Endodermal cell (in vitro differentiated cells): Measurements from ENCODE around the gene TTC22. TPM values are rescaled to one million over a fixed set of nuclear protein-coding genes. Genes with fewer than 3 reads are reported as not detected.

ENCODE experiments used
- DNase-seq: peaks from one replicate; pipeline ENCODE4 v3.0.0-alpha.2; 2017
- H3K27ac ChIP-seq: 2 replicates; pipeline ENCODE4 v1.5.1; 2013; ENCODE audit warnings: mild to moderate bottlenecking, low read depth, low read length, moderate library complexity
- H3K27me3 ChIP-seq: 2 replicates; pipeline ENCODE4 v1.6.1; 2013; ENCODE audit warnings: mild to moderate bottlenecking, low read length, moderate library complexity; ENCODE audit not compliant: insufficient read depth, control insufficient read depth, poor library complexity, severe bottlenecking
- H3K36me3 ChIP-seq: 2 replicates; pipeline ENCODE4 v1.7.0; 2013; ENCODE audit warnings: mild to moderate bottlenecking, low read length, moderate library complexity; ENCODE audit not compliant: control insufficient read depth, insufficient read depth
- H3K4me1 ChIP-seq: one replicate; pipeline ENCODE4 v1.7.0; 2013; ENCODE audit warnings: low read length; ENCODE audit not compliant: control insufficient read depth, insufficient read depth
- H3K4me3 ChIP-seq: 2 replicates; pipeline ENCODE4 v1.5.1; 2013; ENCODE audit warnings: mild to moderate bottlenecking, low read length, moderate library complexity
- H3K9ac ChIP-seq: 2 replicates; pipeline ENCODE4 v1.6.1; 2013; ENCODE audit warnings: mild to moderate bottlenecking, low read length, moderate library complexity; ENCODE audit not compliant: poor library complexity, severe bottlenecking; ENCODE audit errors: extremely low read depth
- H3K9me3 ChIP-seq: 2 replicates; pipeline ENCODE4 v1.6.1; 2013; ENCODE audit warnings: mild to moderate bottlenecking, low read length, moderate library complexity; ENCODE audit not compliant: control insufficient read depth
- H3K27ac Mint-ChIP-seq: 2 replicates; pipeline ENCODE4 v1.8.0; 2020; ENCODE audit warnings: mixed read lengths
- H3K27me3 Mint-ChIP-seq: 2 replicates; pipeline ENCODE4 v1.8.0; 2021; ENCODE audit warnings: mild to moderate bottlenecking, mixed read lengths; ENCODE audit not compliant: insufficient read depth
- H3K36me3 Mint-ChIP-seq: 2 replicates; pipeline ENCODE4 v1.8.0; 2020; ENCODE audit warnings: low read depth, mixed read lengths
- H3K4me1 Mint-ChIP-seq: 2 replicates; pipeline ENCODE4 v1.8.0; 2020; ENCODE audit warnings: mixed read lengths
- H3K4me3 Mint-ChIP-seq: 2 replicates; pipeline ENCODE4 v1.8.0; 2020; ENCODE audit warnings: mild to moderate bottlenecking, moderate library complexity, mixed read lengths
- H3K9me3 Mint-ChIP-seq: 2 replicates; pipeline ENCODE4 v1.8.0; 2020; ENCODE audit warnings: mild to moderate bottlenecking, mixed read lengths
- WGBS, 2 experiments: methylation state at CpG; one replicate each; pipeline versions ENCODE4 v1.1.5 to v1.1.7; 2013; ENCODE audit warnings: missing lambda C conversion rate in 2 of 2, mixed read lengths in 1 of 2; ENCODE audit not compliant: insufficient coverage in 1 of 2, insufficient read length in 1 of 2; 5-methylcytosine and 5-hydroxymethylcytosine counted together
- total RNA-seq, 2 donors: library from RNA; stranded (reverse); fragmentation: NEBNext Ultra II Directional in 1 of 2; extraction: Animal tissue kit (Norgen Biotek cat#: 25700) in 1 of 2; gene quantifications; 2 replicates in 1 of 2; 3 replicates in 1 of 2; pipeline ENCODE4 v1.2.1, GENCODE V29; 2021
- TF ChIP-seq, protein P1 (sequence below): fragments of 200-600 bp; sonication (generic); conservative IDR thresholded peaks from 2 replicates; pipeline ENCODE4 v1.5.0; 2021; ENCODE audit warnings: antibody characterized with exemption, mild to moderate bottlenecking

Gene TTC22
- total RNA-seq, 2 donors from 2014 or later, result 0.44 to 0.53 TPM

DNA sequence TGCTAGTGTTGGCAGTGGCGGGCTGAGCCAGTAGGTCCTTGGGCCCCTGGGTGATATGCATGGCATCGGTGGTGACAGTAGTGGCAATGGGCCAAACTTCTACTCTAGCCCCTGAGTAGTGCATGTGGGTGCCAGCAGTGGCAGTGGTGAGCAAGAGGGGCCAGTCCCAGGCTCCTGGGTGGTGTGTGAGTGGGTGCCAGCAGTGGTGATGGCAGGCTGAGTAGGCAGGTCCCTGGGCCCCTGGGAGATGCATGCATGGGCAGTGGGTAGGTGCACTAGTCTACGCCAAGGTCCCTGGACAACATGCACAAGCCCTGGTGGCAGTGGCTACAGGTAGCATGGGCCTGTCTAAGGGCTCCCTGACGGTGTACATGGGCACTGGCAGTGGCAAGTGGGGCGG lies 24.6 kb upstream of the TTC22 start:
- no peaks in the 10 kb centered on the region for H3K36me3 ChIP-seq
- H3K9me3 Mint-ChIP-seq, result peaks cover 21% of the 10 kb centered on the region
- no peaks in the 10 kb centered on the region for H3K36me3 Mint-ChIP-seq
- H3K9ac ChIP-seq, result no peak overlapping the region
- H3K4me3 ChIP-seq, result no peak overlapping the region
- no peaks in the 10 kb centered on the region for H3K4me1 Mint-ChIP-seq
- no peaks in the 10 kb centered on the region for H3K27me3 ChIP-seq
- DNase-seq, result no peak
- peaks cover 6% of the 10 kb centered on the region for H3K27me3 Mint-ChIP-seq
- WGBS, 2 experiments, result 83 to 92% methylated on average over 1 to 5 of the region's 5 CpGs
- no peak overlapping the region for H3K27ac Mint-ChIP-seq
- TF ChIP-seq, protein P1, sequence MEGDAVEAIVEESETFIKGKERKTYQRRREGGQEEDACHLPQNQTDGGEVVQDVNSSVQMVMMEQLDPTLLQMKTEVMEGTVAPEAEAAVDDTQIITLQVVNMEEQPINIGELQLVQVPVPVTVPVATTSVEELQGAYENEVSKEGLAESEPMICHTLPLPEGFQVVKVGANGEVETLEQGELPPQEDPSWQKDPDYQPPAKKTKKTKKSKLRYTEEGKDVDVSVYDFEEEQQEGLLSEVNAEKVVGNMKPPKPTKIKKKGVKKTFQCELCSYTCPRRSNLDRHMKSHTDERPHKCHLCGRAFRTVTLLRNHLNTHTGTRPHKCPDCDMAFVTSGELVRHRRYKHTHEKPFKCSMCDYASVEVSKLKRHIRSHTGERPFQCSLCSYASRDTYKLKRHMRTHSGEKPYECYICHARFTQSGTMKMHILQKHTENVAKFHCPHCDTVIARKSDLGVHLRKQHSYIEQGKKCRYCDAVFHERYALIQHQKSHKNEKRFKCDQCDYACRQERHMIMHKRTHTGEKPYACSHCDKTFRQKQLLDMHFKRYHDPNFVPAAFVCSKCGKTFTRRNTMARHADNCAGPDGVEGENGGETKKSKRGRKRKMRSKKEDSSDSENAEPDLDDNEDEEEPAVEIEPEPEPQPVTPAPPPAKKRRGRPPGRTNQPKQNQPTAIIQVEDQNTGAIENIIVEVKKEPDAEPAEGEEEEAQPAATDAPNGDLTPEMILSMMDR, result no peak
- H3K9me3 ChIP-seq, result peaks cover 10% of the 10 kb centered on the region
- H3K27ac ChIP-seq, result no peak overlapping the region
- H3K4me1 ChIP-seq, result no peaks in the 10 kb centered on the region
- no peak overlapping the region for H3K4me3 Mint-ChIP-seq

DNA sequence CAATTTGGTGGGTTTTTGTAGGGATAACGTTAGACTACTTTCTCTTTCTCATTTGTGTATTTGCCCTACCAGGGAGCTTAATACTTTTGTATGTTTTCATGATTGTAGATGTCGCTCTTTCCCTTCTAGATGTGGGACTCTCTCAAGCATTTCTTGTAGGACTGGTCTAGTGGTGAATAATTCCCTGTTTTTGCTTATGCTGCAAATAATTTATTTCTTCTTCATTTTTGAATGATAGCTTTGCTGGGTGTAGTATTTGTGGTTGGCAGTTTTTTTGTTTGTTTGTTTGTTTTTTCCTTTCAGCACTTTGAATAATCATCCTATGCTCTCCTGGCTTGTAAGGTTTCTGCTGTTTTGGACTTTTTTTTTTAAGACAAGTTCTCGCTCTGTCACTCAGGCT lies 22.5 kb upstream of the TTC22 start:
- Mint-ChIP-seq H3K9me3 (peaks cover 16% of the 10 kb centered on the region), H3K36me3 (no peaks in the 10 kb centered on the region), H3K4me3 (no peak overlapping the region), H3K27ac (no peak overlapping the region), H3K4me1 (peaks cover 5% of the 10 kb centered on the region), H3K27me3 (peaks cover 4% of the 10 kb centered on the region)
- no peaks in the 10 kb centered on the region for H3K27me3 ChIP-seq
- H3K36me3 ChIP-seq, result no peaks in the 10 kb centered on the region
- H3K9ac ChIP-seq, result no peak overlapping the region
- no peak overlapping the region for H3K4me3 ChIP-seq
- peaks cover 10% of the 10 kb centered on the region for H3K9me3 ChIP-seq
- 88 to 100% methylated on average over 1 to 3 of the region's 3 CpGs for WGBS, 2 experiments
- TF ChIP-seq, protein P1, result no peak
- H3K4me1 ChIP-seq, result no peaks in the 10 kb centered on the region
- H3K27ac ChIP-seq, result no peak overlapping the region
- no peak for DNase-seq

DNA sequence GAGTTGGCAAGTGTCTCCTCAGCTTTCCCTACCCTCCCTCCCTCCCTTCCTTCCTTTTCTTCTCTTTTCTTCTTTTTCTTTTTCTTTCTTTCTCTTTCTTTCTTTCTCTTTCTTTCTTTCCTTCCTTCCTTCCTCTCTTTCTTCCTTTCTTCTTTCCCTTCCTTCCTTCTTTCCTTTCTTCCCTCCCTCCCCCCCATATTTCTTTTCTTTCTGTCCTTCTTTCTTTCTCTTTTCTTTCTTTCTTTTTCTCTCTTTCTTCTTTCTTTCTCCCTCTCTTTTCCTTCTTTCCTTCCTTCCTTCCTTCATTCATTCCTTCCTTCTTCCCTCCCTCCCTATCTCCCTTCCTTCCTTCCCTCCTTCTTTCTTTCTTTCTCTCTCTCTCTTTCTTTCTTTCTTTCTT lies 18.6 kb upstream of the TTC22 start:
- Mint-ChIP-seq H3K27me3 (peaks cover 4% of the 10 kb centered on the region), H3K27ac (no peak overlapping the region), H3K4me1 (peaks cover 5% of the 10 kb centered on the region), H3K9me3 (peaks cover 10% of the 10 kb centered on the region), H3K36me3 (no peaks in the 10 kb centered on the region), H3K4me3 (no peak overlapping the region)
- H3K4me1 ChIP-seq, result no peaks in the 10 kb centered on the region
- H3K27me3 ChIP-seq, result no peaks in the 10 kb centered on the region
- peaks cover 10% of the 10 kb centered on the region for H3K9me3 ChIP-seq
- DNase-seq, result no peak
- H3K4me3 ChIP-seq, result no peak overlapping the region
- no peaks in the 10 kb centered on the region for H3K36me3 ChIP-seq
- H3K27ac ChIP-seq, result no peak overlapping the region
- no peak overlapping the region for H3K9ac ChIP-seq
- TF ChIP-seq, protein P1, result no peak
